ENCODE measurements around the gene ASPSCR1.
"Not testable (repeated sequence)": the region's sequence is repeated elsewhere in the genome, so short reads cannot be mapped to it uniquely, and the experiment has no call there.

The ASPSCR1 gene

DNA sequence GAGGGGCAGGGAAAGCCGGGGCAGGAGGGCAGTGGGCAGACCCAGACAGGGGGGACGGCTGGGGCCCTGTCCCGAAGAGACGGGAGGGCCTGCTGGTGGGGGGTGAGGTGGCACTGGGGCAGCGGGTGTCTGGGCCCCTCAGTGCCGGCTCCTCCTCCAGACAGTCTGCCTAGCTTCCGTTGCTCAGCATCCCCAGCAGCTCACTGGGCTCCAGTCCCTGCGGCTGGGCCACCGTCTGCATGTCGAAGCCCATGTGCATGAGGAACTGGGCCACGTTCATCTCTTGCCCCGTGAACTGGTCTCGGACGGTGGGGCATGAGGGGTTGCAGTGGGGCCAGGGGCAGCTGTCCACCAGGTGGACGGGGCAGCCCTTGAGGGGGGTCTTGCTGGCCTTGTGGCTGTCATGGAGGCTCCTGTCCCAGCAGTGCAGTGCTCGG, 24.6 kb upstream of the ASPSCR1 start:
- TF ChIP-seq ZFP3 (CRISPR knock-in tag; IDR thresholded peaks at IDR 0.05) (no peak), ZC3H10 (CRISPR knock-in tag; IDR thresholded peaks at IDR 0.05) (no peak), ZNF565 (CRISPR knock-in tag; conservative IDR thresholded peaks at IDR 0.05; ENCODE audit: low read depth) (no peak), CREB5 (CRISPR knock-in tag; IDR thresholded peaks at IDR 0.05; ENCODE audit: low read depth) (no peak), ZNF70 (CRISPR knock-in tag; IDR thresholded peaks at IDR 0.05) (no peak), TCF4 (CRISPR knock-in tag; IDR thresholded peaks at IDR 0.05; ENCODE audit: borderline replicate concordance) (no peak), ZNF8 (CRISPR knock-in tag; IDR thresholded peaks at IDR 0.05) (no peak), ZFP30 (CRISPR knock-in tag; IDR thresholded peaks at IDR 0.05) (no peak)
- ATAC-seq, result no peak

DNA sequence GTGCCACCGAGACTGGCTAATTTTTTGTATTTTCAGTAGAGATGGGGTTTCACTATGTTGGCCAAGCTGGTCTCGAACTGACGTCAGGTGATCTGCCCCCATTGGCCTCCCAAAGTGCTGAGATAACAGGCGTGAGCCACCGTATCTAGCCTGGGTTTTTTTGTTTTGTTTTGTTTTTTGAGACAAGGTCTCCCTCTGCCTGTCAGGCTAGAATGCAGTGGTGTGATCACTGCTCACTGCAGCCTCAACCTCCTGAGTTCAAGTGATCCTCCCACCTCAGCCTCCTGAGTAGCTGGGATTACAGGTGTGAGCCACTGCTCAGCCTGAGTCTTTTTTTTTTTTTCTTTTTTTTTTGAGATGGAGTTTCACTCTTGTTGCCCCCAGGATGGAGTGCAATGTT, 24.0 kb upstream of the ASPSCR1 start:
- ATAC-seq, result not testable (repeated sequence)

DNA sequence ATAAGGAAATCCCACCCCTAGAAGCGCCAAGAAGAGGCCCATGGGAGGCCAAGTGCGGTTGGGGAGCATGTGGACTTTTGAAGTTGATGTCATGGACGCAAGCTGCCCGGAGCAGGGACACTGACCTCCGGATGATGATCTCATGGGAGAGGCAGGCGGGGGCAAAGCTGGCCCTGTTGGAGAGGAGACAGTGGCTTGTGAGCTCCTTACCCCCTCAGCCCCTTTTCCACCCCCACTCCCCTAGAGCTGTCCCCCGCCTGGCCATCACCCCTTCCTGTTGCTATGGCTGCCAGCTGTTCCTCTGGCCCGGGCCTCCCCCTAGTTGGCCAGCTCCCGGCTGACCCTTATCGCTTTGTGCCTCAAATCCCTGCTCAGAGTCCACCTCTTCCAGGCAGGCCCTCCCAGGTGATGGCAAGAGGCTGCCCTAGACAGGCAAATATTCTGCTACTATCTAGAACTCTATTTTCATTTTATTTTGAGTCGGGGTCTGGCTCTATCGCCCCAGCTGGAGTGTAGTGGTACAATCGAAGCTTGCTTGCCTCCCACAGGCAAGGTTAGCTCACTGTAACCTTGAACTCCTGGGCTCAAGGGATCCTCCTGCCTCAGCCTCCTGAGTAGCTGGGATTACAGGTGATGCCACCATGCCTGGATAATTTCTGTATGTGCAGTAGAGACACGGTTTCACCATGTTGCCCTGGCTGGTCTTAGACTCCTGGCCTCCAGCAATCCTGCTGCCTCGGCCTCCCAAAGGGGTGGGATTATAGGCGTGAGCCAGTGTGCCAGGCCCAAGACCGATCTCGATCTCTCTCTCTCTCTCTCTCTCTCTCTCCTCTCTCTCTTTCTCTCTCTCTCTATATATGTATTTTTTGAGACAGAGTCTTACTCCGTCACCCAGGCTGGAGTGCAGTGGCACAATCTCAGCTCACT, 23.0 kb upstream of the ASPSCR1 start:
- TF ChIP-seq ZNF565 (CRISPR knock-in tag; conservative IDR thresholded peaks at IDR 0.05; ENCODE audit: low read depth) (no peak), BACH2 (CRISPR knock-in tag; IDR thresholded peaks at IDR 0.05; ENCODE audit: borderline replicate concordance) (no peak), TSHZ2 (CRISPR knock-in tag; IDR thresholded peaks at IDR 0.05) (no peak), SNAI2 (CRISPR knock-in tag; IDR thresholded peaks at IDR 0.05) (no peak), ARNTL (CRISPR knock-in tag; IDR thresholded peaks at IDR 0.05; ENCODE audit: borderline replicate concordance, low read depth) (no peak), TCF4 (CRISPR knock-in tag; IDR thresholded peaks at IDR 0.05; ENCODE audit: borderline replicate concordance) (no peak), POU6F1 (CRISPR knock-in tag; IDR thresholded peaks at IDR 0.05; ENCODE audit: borderline replicate concordance, low read depth) (no peak), ISL1 (CRISPR knock-in tag; IDR thresholded peaks at IDR 0.05) (no peak), OSR1 (CRISPR knock-in tag; IDR thresholded peaks at IDR 0.05) (no peak), ZC3H10 (CRISPR knock-in tag; IDR thresholded peaks at IDR 0.05) (no peak), ZFP30 (CRISPR knock-in tag; IDR thresholded peaks at IDR 0.05) (no peak), ZNF70 (CRISPR knock-in tag; IDR thresholded peaks at IDR 0.05) (no peak), PPARA (CRISPR knock-in tag; IDR thresholded peaks at IDR 0.05; ENCODE audit: borderline replicate concordance) (no peak), GLIS3 (CRISPR knock-in tag; IDR thresholded peaks at IDR 0.05) (no peak), TOX (CRISPR knock-in tag; IDR thresholded peaks at IDR 0.05; ENCODE audit: borderline replicate concordance) (no peak), CREB5 (CRISPR knock-in tag; IDR thresholded peaks at IDR 0.05; ENCODE audit: low read depth) (no peak), CSDC2 (CRISPR knock-in tag; IDR thresholded peaks at IDR 0.05) (no peak)
- TF ChIP-seq, protein P1, sequence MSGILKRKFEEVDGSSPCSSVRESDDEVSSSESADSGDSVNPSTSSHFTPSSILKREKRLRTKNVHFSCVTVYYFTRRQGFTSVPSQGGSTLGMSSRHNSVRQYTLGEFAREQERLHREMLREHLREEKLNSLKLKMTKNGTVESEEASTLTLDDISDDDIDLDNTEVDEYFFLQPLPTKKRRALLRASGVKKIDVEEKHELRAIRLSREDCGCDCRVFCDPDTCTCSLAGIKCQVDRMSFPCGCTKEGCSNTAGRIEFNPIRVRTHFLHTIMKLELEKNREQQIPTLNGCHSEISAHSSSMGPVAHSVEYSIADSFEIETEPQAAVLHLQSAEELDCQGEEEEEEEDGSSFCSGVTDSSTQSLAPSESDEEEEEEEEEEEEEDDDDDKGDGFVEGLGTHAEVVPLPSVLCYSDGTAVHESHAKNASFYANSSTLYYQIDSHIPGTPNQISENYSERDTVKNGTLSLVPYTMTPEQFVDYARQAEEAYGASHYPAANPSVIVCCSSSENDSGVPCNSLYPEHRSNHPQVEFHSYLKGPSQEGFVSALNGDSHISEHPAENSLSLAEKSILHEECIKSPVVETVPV (CRISPR knock-in tag; IDR thresholded peaks at IDR 0.05), result no peak
- TF ChIP-seq, protein P2, sequence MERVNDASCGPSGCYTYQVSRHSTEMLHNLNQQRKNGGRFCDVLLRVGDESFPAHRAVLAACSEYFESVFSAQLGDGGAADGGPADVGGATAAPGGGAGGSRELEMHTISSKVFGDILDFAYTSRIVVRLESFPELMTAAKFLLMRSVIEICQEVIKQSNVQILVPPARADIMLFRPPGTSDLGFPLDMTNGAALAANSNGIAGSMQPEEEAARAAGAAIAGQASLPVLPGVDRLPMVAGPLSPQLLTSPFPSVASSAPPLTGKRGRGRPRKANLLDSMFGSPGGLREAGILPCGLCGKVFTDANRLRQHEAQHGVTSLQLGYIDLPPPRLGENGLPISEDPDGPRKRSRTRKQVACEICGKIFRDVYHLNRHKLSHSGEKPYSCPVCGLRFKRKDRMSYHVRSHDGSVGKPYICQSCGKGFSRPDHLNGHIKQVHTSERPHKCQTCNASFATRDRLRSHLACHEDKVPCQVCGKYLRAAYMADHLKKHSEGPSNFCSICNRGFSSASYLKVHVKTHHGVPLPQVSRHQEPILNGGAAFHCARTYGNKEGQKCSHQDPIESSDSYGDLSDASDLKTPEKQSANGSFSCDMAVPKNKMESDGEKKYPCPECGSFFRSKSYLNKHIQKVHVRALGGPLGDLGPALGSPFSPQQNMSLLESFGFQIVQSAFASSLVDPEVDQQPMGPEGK (CRISPR knock-in tag; IDR thresholded peaks at IDR 0.05; ENCODE audit: borderline replicate concordance), result no peak
- ATAC-seq, result no peak
